KMS-11 (cell line): ENCODE results near the gene ARHGEF26.
A peak's percentile ranks its signal among the peaks of the same experiment; 100 is the strongest.

Experiments
- H2AFZ ChIP-seq: fragments of 200-600 bp; sonication (generic); 2 replicates; pipeline ENCODE4 v1.6.1; 2016; ENCODE audit warnings: antibody characterized with exemption, mixed run types, low read depth
- H3K27ac ChIP-seq: fragments of 200-600 bp; sonication (generic); 2 replicates; pipeline ENCODE4 v1.6.1; 2016; ENCODE audit warnings: mild to moderate bottlenecking, mixed run types
- H3K27me3 ChIP-seq: fragments of 200-600 bp; sonication (generic); 2 replicates; pipeline ENCODE4 v1.6.1; 2017; ENCODE audit warnings: mild to moderate bottlenecking, low read depth, mixed run types, moderate library complexity; ENCODE audit not compliant: insufficient read depth
- H3K36me3 ChIP-seq: fragments of 200-600 bp; sonication (generic); 2 replicates; pipeline ENCODE4 v1.6.1; 2017; ENCODE audit warnings: mild to moderate bottlenecking, mixed run types; ENCODE audit not compliant: insufficient read depth
- H3K4me1 ChIP-seq: fragments of 200-600 bp; sonication (generic); 2 replicates; pipeline ENCODE4 v1.6.1; 2016; ENCODE audit warnings: mild to moderate bottlenecking, low read depth, mixed run types; ENCODE audit not compliant: poor library complexity, severe bottlenecking
- H3K4me2 ChIP-seq: fragments of 200-600 bp; sonication (generic); 2 replicates; pipeline ENCODE4 v1.7.0; 2016; ENCODE audit warnings: mild to moderate bottlenecking, mixed run types
- H3K4me3 ChIP-seq: fragments of 200-600 bp; sonication (generic); IDR thresholded peaks from 2 replicates; pipeline ENCODE4 v1.6.1; 2017; ENCODE audit warnings: low read depth, low read length, mixed read lengths; ENCODE audit not compliant: insufficient read depth
- H3K79me2 ChIP-seq: fragments of 200-600 bp; sonication (generic); 2 replicates; pipeline ENCODE4 v1.6.1; 2016; ENCODE audit warnings: low read depth, mixed run types; ENCODE audit not compliant: insufficient read depth
- H3K9ac ChIP-seq: fragments of 200-600 bp; sonication (generic); 2 replicates; pipeline ENCODE4 v1.6.1; 2016; ENCODE audit warnings: mild to moderate bottlenecking, mixed run types
- H4K20me1 ChIP-seq: fragments of 200-600 bp; sonication (generic); 2 replicates; pipeline ENCODE4 v1.6.1; 2016; ENCODE audit warnings: mild to moderate bottlenecking, mixed run types; ENCODE audit not compliant: insufficient read depth
- CTCF ChIP-seq: fragments of 200-600 bp; sonication (generic); conservative IDR thresholded peaks from 2 replicates; pipeline ENCODE4 v1.6.1; 2017; ENCODE audit warnings: low read depth, mild to moderate bottlenecking, antibody characterized with exemption, low read length, moderate library complexity, mixed read lengths

The ARHGEF26 gene

GRCh38 chr3:154252759-154253638 lies 131.8 kb downstream of the ARHGEF26 start:
- Histone ChIP-seq H3K4me3 (no peak overlapping the region), H3K4me1 (peaks cover 5% of the 10 kb centered on the region), H3K4me2 (no peak overlapping the region), H3K79me2 (no peaks in the 10 kb centered on the region), H3K9ac (no peak overlapping the region), H3K36me3 (no peaks in the 10 kb centered on the region), H3K27ac (no peak overlapping the region), H3K27me3 (no peaks in the 10 kb centered on the region), H2AFZ (no peak overlapping the region), H4K20me1 (no peaks in the 10 kb centered on the region)
- TF ChIP-seq CTCF, result peak; percentile 94

GRCh38 chr3:154254527-154254926 lies 133.3 kb downstream of the ARHGEF26 start:
- no peak overlapping the region for H2AFZ ChIP-seq
- no peaks in the 10 kb centered on the region for H3K27me3 ChIP-seq
- H3K4me2 ChIP-seq, result no peak overlapping the region
- no peak for TF ChIP-seq CTCF
- peaks cover 5% of the 10 kb centered on the region for H3K4me1 ChIP-seq
- no peaks in the 10 kb centered on the region for H4K20me1 ChIP-seq
- peaks cover 5% of the 10 kb centered on the region; the same call in 1 of the 2 replicates for H3K36me3 ChIP-seq
- no peak overlapping the region for H3K4me3 ChIP-seq
- no peaks in the 10 kb centered on the region for H3K79me2 ChIP-seq
- H3K27ac ChIP-seq, result no peak overlapping the region
- H3K9ac ChIP-seq, result no peak overlapping the region

- Histone ChIP-seq H2AFZ (no peak overlapping the region), H3K36me3 (no peaks in the 10 kb centered on the region; the same call in none of the 2 replicates), H3K4me2 (no peak overlapping the region), H3K79me2 (no peaks in the 10 kb centered on the region), H3K27me3 (no peaks in the 10 kb centered on the region), H3K4me3 (no peak overlapping the region), H3K27ac (no peak overlapping the region), H4K20me1 (no peaks in the 10 kb centered on the region), H3K9ac (no peak overlapping the region), H3K4me1 (no peaks in the 10 kb centered on the region)
- no peak for TF ChIP-seq CTCF
Observed at GRCh38 chr3:154273381-154273780, 152.2 kb downstream of the ARHGEF26 start.

- no peak for TF ChIP-seq CTCF
Observed at GRCh38 chr3:154274348-154274747, 153.2 kb downstream of the ARHGEF26 start.

More at GRCh38 chr3:154274348-154274747, 153.2 kb downstream of the ARHGEF26 start:
- Histone ChIP-seq H4K20me1 (no peaks in the 10 kb centered on the region), H3K4me3 (no peak overlapping the region), H3K9ac (no peak overlapping the region), H2AFZ (no peak overlapping the region), H3K27ac (no peak overlapping the region), H3K36me3 (no peaks in the 10 kb centered on the region; the same call in none of the 2 replicates), H3K4me1 (no peaks in the 10 kb centered on the region), H3K79me2 (no peaks in the 10 kb centered on the region), H3K4me2 (no peak overlapping the region), H3K27me3 (no peaks in the 10 kb centered on the region)
